NCI-H345 treated with DMSO at 0.1 percent for 48 hours (cell line): ENCODE results near the gene GRIK3.

Experiments
- DNase-seq: peaks from one replicate; lab custom pipeline; 2025; ENCODE audit not compliant: unreplicated experiment; lab: John Stamatoyannopoulos, UW

GRIK3 gene

DNA sequence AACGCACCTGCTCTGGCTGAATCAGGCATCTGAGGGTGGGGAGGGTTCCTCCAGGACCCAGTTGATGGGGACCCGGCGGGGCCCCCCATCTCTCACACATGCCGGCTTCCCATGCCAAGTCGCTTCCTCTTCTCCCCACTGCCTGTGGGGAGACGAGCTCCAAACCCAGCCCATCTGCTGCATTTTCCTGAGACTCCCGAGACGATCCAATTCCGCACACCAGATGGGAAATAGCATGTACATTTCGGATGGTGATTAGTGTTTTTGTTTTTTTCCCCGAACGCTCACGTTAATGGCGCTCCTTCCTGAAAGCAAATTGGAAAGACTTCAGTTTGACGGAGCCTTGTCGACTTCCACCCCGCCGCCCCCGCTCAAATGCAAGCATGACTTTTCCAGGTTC is 13.2 kb upstream of the GRIK3 start:
- no peak for DNase-seq

GRCh38 chr1:37043101-37043500 is 8.8 kb upstream of the GRIK3 start:
- no peak for DNase-seq

DNA sequence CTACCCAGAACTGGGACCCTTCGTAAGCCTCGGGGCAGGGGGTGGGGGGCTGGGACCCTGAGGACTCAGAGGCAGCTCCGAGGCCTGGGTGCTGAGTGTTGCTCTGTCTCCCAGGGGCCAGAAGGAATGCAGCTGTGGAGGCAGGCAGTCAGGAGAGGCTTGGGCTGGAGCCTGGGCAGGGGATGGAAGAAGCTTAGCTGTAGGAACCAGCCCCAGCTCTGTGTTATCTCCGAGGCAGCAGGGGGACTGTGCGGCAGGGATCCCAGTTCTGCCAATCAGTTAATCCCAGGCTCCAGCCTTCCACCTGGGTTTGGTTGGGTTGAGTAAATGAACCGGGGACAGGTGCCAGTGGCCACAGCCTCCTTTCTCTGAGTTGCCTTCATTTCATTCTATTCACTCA is 8.2 kb upstream of the GRIK3 start:
- peak; percentile 49 for DNase-seq

GRCh38 chr1:37041483-37041882 is 7.2 kb upstream of the GRIK3 start:
- DNase-seq, result no peak

DNA sequence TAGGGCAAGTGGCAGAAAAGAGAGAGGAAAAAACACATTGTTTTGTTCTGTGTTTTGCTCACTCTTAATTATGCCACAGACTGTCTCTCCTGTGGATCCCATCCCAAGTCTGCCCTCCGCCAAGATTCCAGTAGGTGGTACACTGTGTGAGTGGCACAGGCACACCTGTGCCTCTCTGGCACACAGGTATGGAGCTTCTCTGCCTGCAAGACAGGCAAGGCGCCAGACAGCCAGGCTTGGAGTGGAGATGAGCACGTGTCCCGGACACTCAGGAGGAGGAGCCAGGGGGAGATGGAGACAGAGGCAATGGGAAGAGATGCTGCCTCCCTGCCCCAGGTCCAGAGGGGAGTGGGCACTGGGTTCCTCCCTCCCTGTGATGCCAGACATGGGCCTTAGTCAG is 6.5 kb upstream of the GRIK3 start:
- DNase-seq, result peak; percentile 68

GRCh38 chr1:37040261-37040660 is 5.9 kb upstream of the GRIK3 start:
- peak; percentile 52 for DNase-seq

GRCh38 chr1:37038227-37039093 is 4.1 kb upstream of the GRIK3 start:
- peak; percentile 100 for DNase-seq

GRCh38 chr1:37037690-37038089 is 3.4 kb upstream of the GRIK3 start:
- no peak for DNase-seq

- no peak for DNase-seq
Measured at GRCh38 chr1:37036667-37037053, 2.3 kb upstream of the GRIK3 start.

GRCh38 chr1:37035796-37036666 is 1.7 kb upstream of the GRIK3 start:
- DNase-seq, result peak; percentile 76

DNA sequence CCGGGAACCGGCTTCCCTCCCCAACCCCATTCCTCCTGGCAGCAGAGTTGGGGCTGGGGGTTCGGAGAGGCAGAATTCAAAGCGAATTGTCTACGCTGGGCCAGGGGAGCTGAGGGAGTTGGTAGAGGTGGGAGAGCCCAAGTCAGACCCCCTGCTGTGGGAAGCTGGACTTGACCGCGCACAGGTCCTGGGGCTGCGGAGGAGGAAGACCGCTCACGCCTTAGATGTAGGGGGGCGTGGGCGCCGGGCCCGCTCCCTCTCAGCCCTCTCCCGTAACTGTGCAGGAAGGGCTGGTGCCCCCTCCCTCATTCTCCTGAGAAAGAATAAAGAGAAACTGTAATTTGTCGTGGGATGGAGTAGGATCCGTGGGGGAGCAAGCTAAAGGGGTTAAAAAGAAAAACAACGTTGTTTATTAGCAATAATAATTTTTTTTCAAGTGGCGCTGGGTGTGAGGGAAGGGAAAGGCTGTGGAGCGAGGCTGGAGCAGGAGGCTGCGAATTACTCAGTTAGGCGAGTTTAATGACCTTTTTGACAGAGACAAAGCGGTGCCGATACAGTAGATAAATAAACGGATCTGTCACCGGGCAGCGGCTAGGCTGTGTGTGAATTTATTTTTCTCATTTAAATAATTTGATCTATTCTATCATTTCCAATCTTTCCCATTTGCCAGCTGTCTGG is 838 bp upstream of the GRIK3 start:
- no peak for DNase-seq

DNA sequence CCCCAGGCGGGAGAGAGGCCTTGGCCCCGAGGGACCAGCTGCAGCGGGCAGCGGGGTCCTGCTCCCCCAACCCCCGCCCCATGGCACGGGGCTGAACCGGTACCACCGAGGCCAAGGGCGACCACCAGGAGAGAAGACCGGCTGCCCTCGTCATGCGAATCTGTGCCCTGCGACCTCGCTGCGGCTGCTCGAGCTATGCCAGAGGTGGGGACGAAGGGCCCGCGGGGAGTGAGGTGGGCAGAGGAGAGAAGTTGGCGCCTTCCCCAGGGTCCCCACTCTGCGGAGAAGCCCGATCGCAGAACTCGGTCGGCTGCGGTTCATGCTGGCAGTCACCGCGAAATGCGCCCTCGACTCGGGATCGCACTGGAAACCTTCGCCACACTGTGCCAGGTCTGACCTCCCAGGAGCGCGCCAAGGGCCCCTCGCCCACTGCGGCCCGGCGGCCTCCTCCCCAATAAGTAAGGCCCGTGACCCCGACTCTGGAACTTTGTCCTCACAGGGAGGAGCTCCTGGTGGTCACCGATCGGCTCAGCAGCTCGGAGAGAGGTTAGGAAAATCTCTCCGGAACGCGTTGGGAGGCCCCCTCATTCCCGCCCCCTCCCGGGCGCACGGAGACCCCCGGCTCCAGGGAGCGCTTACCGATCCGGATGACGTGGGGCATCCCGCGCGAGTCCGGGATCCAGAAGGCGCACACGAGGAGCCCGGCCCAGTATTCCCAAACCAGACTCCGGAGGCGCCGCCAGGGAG is 787 bp downstream of the GRIK3 start:
- no peak for DNase-seq

DNA sequence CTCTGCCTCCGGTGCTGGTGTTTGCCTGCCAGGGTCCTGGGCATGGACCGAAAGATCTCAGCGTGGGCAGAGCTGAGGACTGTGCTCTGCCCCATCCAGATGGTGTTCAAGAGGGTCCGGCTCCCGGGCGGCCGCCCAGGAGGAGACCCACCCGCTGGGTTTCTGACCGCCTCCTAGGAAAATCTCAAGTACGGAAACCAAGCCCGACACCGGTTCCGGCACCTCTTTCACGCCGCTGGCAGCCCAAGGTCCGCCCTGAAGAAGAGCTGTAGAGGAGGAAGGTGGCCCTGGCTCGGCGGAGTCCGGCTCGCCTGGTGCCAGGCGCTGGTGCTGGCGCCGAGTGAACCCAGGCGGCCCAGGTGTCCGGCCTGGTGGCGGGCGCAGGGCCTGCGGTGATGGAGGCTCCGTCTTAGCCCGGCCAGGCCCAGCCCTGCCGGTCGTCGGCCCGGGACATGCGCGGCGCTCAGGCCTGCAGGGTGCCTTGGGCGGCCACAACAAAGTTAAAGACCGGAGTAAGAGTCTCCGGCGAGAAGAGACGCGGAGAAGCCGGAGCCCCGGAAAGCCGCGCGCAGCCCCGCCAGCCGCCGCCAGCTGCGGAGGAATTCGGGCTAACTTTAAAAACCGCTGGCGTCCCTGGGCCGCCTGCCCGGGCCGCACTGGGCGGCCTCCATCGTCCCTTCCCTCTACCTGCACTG is 1.5 kb downstream of the GRIK3 start:
- DNase-seq, result no peak

DNA sequence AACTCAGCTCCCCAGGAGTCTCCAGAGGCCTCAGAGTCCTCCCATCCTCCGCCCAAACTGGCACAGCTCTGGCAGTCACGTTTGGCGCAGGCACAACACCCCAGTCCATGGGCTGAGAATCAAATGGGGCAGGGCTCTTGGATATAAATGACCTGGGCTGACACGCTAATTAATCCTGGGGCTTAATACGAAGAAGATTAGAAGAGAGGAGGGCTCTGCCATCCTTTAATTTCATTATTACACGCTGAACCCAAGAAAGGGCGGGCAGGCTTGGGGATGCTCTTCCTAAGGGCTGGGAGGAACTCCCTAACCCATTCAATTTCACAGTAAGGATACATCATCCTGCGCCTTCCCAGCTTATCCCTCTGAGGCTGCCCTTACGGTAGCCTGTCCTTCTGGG is 2.4 kb downstream of the GRIK3 start:
- no peak for DNase-seq

DNA sequence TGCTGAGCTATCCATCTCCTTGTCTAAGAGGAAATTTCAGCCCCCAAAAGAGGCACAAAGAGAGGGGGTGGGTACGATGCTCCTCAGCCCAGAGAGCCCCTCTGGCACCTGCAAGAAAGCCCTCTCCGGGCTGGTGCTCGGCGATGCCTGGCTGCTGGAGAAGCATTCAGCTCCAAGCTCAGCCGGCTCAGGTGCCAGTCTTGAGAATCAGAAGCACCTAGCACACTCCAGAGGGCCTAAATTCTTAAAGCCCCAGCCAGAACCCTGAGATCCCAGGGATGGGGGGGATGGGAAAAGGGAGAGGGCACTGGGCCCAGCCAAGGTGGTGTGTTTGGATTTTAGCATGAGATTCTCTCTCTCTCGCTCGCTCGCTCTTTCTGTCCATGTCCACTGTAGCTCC is 2.9 kb downstream of the GRIK3 start:
- DNase-seq, result no peak

GRCh38 chr1:37028981-37029617 is 5.2 kb downstream of the GRIK3 start:
- DNase-seq, result no peak

DNA sequence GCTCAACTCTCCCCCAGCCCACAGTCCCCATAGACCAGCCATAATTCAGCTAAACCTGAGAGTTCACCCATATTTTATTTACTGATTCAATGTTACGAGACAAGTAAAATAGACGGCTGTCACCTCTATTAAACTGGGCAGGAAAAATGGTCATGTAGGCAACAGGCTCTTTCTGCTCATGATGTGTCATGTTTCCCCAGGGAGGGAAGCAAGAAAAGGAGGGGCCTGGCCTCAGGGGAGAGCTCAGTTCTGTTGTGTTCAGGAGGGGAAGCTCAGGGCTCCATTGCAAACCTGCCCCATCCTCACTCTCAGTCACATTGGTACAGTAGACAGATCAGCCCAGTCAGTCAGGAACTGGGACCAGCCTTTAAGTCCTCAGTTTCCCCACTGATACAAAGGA is 12.8 kb downstream of the GRIK3 start:
- no peak for DNase-seq

- DNase-seq, result no peak
Measured at GRCh38 chr1:37020653-37021277, 13.6 kb downstream of the GRIK3 start.

DNA sequence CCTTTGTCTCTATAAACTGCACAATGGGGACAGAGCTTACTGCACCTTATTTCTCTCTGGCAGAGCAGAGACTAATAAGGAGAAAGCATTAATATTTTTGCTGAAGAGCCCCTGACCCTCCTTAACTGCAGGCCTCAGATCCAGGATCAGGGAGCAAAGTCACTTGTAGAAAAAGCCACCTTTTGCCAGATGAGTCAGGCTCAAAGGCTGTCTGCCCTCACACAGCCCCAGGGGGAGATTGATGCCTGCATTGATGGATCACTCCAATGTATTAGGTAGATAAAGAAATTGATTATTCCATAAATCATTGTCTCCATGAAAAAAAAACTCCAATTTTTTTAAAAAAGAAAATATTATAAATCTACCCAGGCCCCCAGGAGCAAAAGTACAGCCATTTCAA is 15.8 kb downstream of the GRIK3 start:
- no peak for DNase-seq
